ENCODE measurements around the gene EPM2AIP1. TPM values are rescaled to one million over a fixed set of nuclear protein-coding genes. Genes with fewer than 3 reads are reported as not detected.
"Not testable (repeated sequence)": the region's sequence is repeated elsewhere in the genome, so short reads cannot be mapped to it uniquely, and the experiment has no call there.

The EPM2AIP1 gene
- total RNA-seq, result 18.4 TPM
- long read RNA-seq, full-length matches to known transcripts, result 55 of 57 reads
- long read RNA-seq, partial matches to known transcripts, result 0 of 57 reads
- long read RNA-seq, other reads (novel, unspliced or antisense), result 2 of 57 reads

GRCh38 chr3:36992806-36993325, at the start of gene EPM2AIP1:
Gene EPM2AIP1 (minus strand): TSS chr3:36993131. CDS start chr3:36993077, 54 bp downstream.
- Histone ChIP-seq H3K27me3 (ENCODE audit: low read depth) (no peaks in the 10 kb centered on the region), H3K4me3 (peak within 1 kb of the TSS; percentile 81), H3K36me3 (peaks cover 41% of the 10 kb centered on the region), H3K27ac (peak within 1 kb of the TSS; percentile 99), H3K4me1 (peaks cover 52% of the 10 kb centered on the region), H3K9me3 (no peaks in the 10 kb centered on the region)
- peak; percentile 39 for TF ChIP-seq CTCF (IDR thresholded peaks at IDR 0.05)
- intact Hi-C loops (cut with DNase I), result no loop called here
- ATAC-seq (peak; percentile 96 to 98), DNase-seq (peak; percentile 98)

- H3K4me3 ChIP-seq; H3K27ac ChIP-seq; ATAC-seq; H3K27me3 ChIP-seq (ENCODE audit: low read depth); H3K9me3 ChIP-seq; DNase-seq; intact Hi-C loops (cut with DNase I); H3K4me1 ChIP-seq: not testable (repeated sequence)
- peaks cover 62% of the 10 kb centered on the region for H3K36me3 ChIP-seq
Observed at GRCh38 chr3:37042712-37043111, 49.8 kb upstream of the EPM2AIP1 start.

- no peaks in the 10 kb centered on the region for H3K9me3 ChIP-seq
- no peak for ATAC-seq
- H3K4me3 ChIP-seq, result no peak overlapping the region
- H3K27ac ChIP-seq, result no peak overlapping the region
- peaks cover 52% of the 10 kb centered on the region for H3K36me3 ChIP-seq
- H3K27me3 ChIP-seq (ENCODE audit: low read depth), result no peaks in the 10 kb centered on the region
- H3K4me1 ChIP-seq, result peaks cover 6% of the 10 kb centered on the region
- no peak for DNase-seq
- TF ChIP-seq CTCF (IDR thresholded peaks at IDR 0.05), result no peak
- intact Hi-C loops (cut with DNase I), result no loop called here
Observed at GRCh38 chr3:37041546-37042195, 48.7 kb upstream of the EPM2AIP1 start.

GRCh38 chr3:37040231-37040630, 47.3 kb upstream of the EPM2AIP1 start:
- no peaks in the 10 kb centered on the region for H3K27me3 ChIP-seq (ENCODE audit: low read depth)
- ATAC-seq, result no peak
- H3K36me3 ChIP-seq, result peaks cover 56% of the 10 kb centered on the region
- intact Hi-C loops (cut with DNase I), result no loop called here
- H3K27ac ChIP-seq, result no peak overlapping the region
- H3K4me1 ChIP-seq, result peaks cover 6% of the 10 kb centered on the region
- no peak for TF ChIP-seq CTCF (IDR thresholded peaks at IDR 0.05)
- no peak for DNase-seq
- H3K9me3 ChIP-seq, result no peaks in the 10 kb centered on the region
- no peak overlapping the region for H3K4me3 ChIP-seq

- intact Hi-C loops (cut with DNase I), result no loop called here
- Histone ChIP-seq H3K36me3 (peaks cover 58% of the 10 kb centered on the region), H3K4me1 (peaks cover 4% of the 10 kb centered on the region), H3K9me3 (no peaks in the 10 kb centered on the region), H3K4me3 (no peak overlapping the region), H3K27me3 (ENCODE audit: low read depth) (no peaks in the 10 kb centered on the region), H3K27ac (no peak overlapping the region)
- no peak for DNase-seq
- ATAC-seq, result no peak
- no peak for TF ChIP-seq CTCF (IDR thresholded peaks at IDR 0.05)
Observed at GRCh38 chr3:37039161-37039846, 46.4 kb upstream of the EPM2AIP1 start.

GRCh38 chr3:37037352-37037751, 44.4 kb upstream of the EPM2AIP1 start:
- Histone ChIP-seq H3K4me3 (no peak overlapping the region), H3K9me3 (no peaks in the 10 kb centered on the region), H3K27ac (no peak overlapping the region), H3K4me1 (no peaks in the 10 kb centered on the region), H3K27me3 (ENCODE audit: low read depth) (no peaks in the 10 kb centered on the region), H3K36me3 (peaks cover 70% of the 10 kb centered on the region)
- ATAC-seq, result no peak
- intact Hi-C loops (cut with DNase I), result no loop called here
- no peak for TF ChIP-seq CTCF (IDR thresholded peaks at IDR 0.05)
- no peak for DNase-seq

Data from lower lobe of right lung (tissue), 2 donors.